SK-N-SH treated with all-trans-retinoic acid at 6 μM for 48 hours (cell line): ENCODE measurements around the gene CDH4.
"Not testable (repeated sequence)": the region's sequence is repeated elsewhere in the genome, so short reads cannot be mapped to it uniquely, and the experiment has no call there.

Source experiments
- ATAC-seq: fragments of 200-7000 bp; cut with Tn5 transposase; 3 replicates; pipeline ENCODE4 v1.9.1; 2020; ENCODE audit warnings: mild to moderate bottlenecking, moderate library complexity
- ARNTL ChIP-seq: fragments of 450-650 bp; formaldehyde crosslinking; IDR thresholded peaks from 2 replicates; pipeline ENCODE4 v1.5.0; 2020; ENCODE audit warnings: low read depth, mild to moderate bottlenecking, moderate library complexity, borderline replicate concordance
- BACH2 ChIP-seq: fragments of 250-450 bp; sonication (Bioruptor Pico); IDR thresholded peaks from 2 replicates; pipeline ENCODE4 v1.9.0; 2021; ENCODE audit warnings: mild to moderate bottlenecking, borderline replicate concordance
- CREB5 ChIP-seq: fragments of 250-450 bp; sonication (Bioruptor Pico); IDR thresholded peaks from 2 replicates; pipeline ENCODE4 v1.5.1; 2020; ENCODE audit warnings: low read depth, mild to moderate bottlenecking, moderate library complexity
- CSDC2 ChIP-seq: fragments of 250-450 bp; sonication (Bioruptor Pico); IDR thresholded peaks from 2 replicates; pipeline ENCODE4 v1.5.0; 2020; ENCODE audit warnings: mild to moderate bottlenecking, moderate library complexity
- CSRNP3 ChIP-seq: fragments of 250-450 bp; sonication (Bioruptor Pico); IDR thresholded peaks from 2 replicates; pipeline ENCODE4 v1.5.1; 2021; ENCODE audit warnings: mild to moderate bottlenecking, moderate library complexity
- ESRRG ChIP-seq: fragments of 250-450 bp; sonication (Bioruptor Pico); IDR thresholded peaks from 2 replicates; pipeline ENCODE4 v1.6.1; 2021; ENCODE audit warnings: mild to moderate bottlenecking
- GLIS3 ChIP-seq: fragments of 250-450 bp; sonication (Bioruptor Pico); IDR thresholded peaks from 2 replicates; pipeline ENCODE4 v1.5.0; 2020; ENCODE audit warnings: mild to moderate bottlenecking, moderate library complexity
- ISL1 ChIP-seq: fragments of 250-450 bp; sonication (Bioruptor Pico); IDR thresholded peaks from 2 replicates; pipeline ENCODE4 v2.1.2; 2022; ENCODE audit warnings: mild to moderate bottlenecking, moderate library complexity
- OSR1 ChIP-seq: fragments of 250-450 bp; sonication (Bioruptor Pico); IDR thresholded peaks from 2 replicates; pipeline ENCODE4 v1.8.0; 2022; ENCODE audit warnings: moderate library complexity, mild to moderate bottlenecking, inconsistent platforms
- POU6F1 ChIP-seq: fragments of 250-450 bp; sonication (Bioruptor Pico); IDR thresholded peaks from 2 replicates; pipeline ENCODE4 v1.8.0; 2021; ENCODE audit warnings: low read depth, mild to moderate bottlenecking, moderate library complexity, borderline replicate concordance
- TCF4 ChIP-seq: fragments of 250-450 bp; sonication (Bioruptor Pico); IDR thresholded peaks from 2 replicates; pipeline ENCODE4 v1.8.0; 2021; ENCODE audit warnings: mild to moderate bottlenecking, moderate library complexity, borderline replicate concordance
- TOX ChIP-seq: fragments of 250-450 bp; sonication (Bioruptor Pico); IDR thresholded peaks from 2 replicates; pipeline ENCODE4 v1.8.0; 2021; ENCODE audit warnings: mild to moderate bottlenecking, moderate library complexity, borderline replicate concordance
- TSHZ2 ChIP-seq: fragments of 250-450 bp; sonication (Bioruptor Pico); IDR thresholded peaks from 2 replicates; pipeline ENCODE4 v1.5.0; 2020; ENCODE audit warnings: mild to moderate bottlenecking, moderate library complexity
- ZC3H10 ChIP-seq: fragments of 250-450 bp; sonication (Bioruptor Pico); IDR thresholded peaks from 2 replicates; pipeline ENCODE4 v1.5.1; 2021; ENCODE audit warnings: mild to moderate bottlenecking, moderate library complexity
- ZFP3 ChIP-seq: fragments of 250-450 bp; sonication (Bioruptor Pico); IDR thresholded peaks from 2 replicates; pipeline ENCODE4 v1.5.0; 2020; ENCODE audit warnings: mild to moderate bottlenecking, moderate library complexity
- ZFP30 ChIP-seq: fragments of 450-650 bp; formaldehyde crosslinking; IDR thresholded peaks from 2 replicates; pipeline ENCODE4 v1.5.0; 2022; ENCODE audit warnings: mild to moderate bottlenecking, moderate library complexity
- ZNF565 ChIP-seq: fragments of 450-650 bp; formaldehyde crosslinking; conservative IDR thresholded peaks from 2 replicates; pipeline ENCODE4 v1.5.0; 2020; ENCODE audit warnings: low read depth, mild to moderate bottlenecking, moderate library complexity
- ZNF70 ChIP-seq: fragments of 450-650 bp; formaldehyde crosslinking; IDR thresholded peaks from 2 replicates; pipeline ENCODE4 v1.5.0; 2020; ENCODE audit warnings: mild to moderate bottlenecking, moderate library complexity
- ZNF8 ChIP-seq: fragments of 450-650 bp; formaldehyde crosslinking; IDR thresholded peaks from 2 replicates; pipeline ENCODE4 v1.5.0; 2020; ENCODE audit warnings: mild to moderate bottlenecking, moderate library complexity

CDH4 gene

GRCh38 chr20:61453219-61453618, 201.2 kb downstream of the CDH4 start (continued):
- TF ChIP-seq TSHZ2 (CRISPR knock-in tag) (no peak), ZC3H10 (CRISPR knock-in tag) (no peak), OSR1 (CRISPR knock-in tag) (no peak), ISL1 (CRISPR knock-in tag) (no peak)

- ATAC-seq = not testable (repeated sequence)
These were observed 201.6 kb downstream of the CDH4 start for GRCh38 chr20:61453623-61454022.

- ATAC-seq = no peak
- no peak for TF ChIP-seq OSR1 (CRISPR knock-in tag)
- TF ChIP-seq ZFP3 (CRISPR knock-in tag) = no peak
- TF ChIP-seq ISL1 (CRISPR knock-in tag) = no peak
- TF ChIP-seq ZNF8 (CRISPR knock-in tag) = no peak
- TF ChIP-seq BACH2 (CRISPR knock-in tag) = no peak
- no peak for TF ChIP-seq TOX (CRISPR knock-in tag)
- TF ChIP-seq ZNF70 (CRISPR knock-in tag) = no peak
- no peak for TF ChIP-seq GLIS3 (CRISPR knock-in tag)
- TF ChIP-seq ZC3H10 (CRISPR knock-in tag) = no peak
- no peak for TF ChIP-seq CSRNP3 (CRISPR knock-in tag)
- no peak for TF ChIP-seq TCF4 (CRISPR knock-in tag)
- TF ChIP-seq CREB5 (CRISPR knock-in tag) = no peak
- no peak for TF ChIP-seq ARNTL (CRISPR knock-in tag)
- TF ChIP-seq TSHZ2 (CRISPR knock-in tag) = no peak
- no peak for TF ChIP-seq CSDC2 (CRISPR knock-in tag)
- TF ChIP-seq ZFP30 (CRISPR knock-in tag) = no peak
- TF ChIP-seq ZNF565 = no peak
- no peak for TF ChIP-seq ESRRG (CRISPR knock-in tag)
- no peak for TF ChIP-seq POU6F1 (CRISPR knock-in tag)
These were observed 202.0 kb downstream of the CDH4 start for GRCh38 chr20:61454053-61454452.
